Stomach (tissue), 4 donors: ENCODE measurements around the gene GLYATL1B.
"Not testable (repeated sequence)": the region's sequence is repeated elsewhere in the genome, so short reads cannot be mapped to it uniquely, and the experiment has no call there.

Experiments used
- EP300 ChIP-seq: sonication (generic); formaldehyde crosslinking; IDR thresholded peaks from one replicate; pipeline ENCODE4 v1.6.1; 2017; ENCODE audit warnings: antibody characterized with exemption
- POLR2A ChIP-seq, 4 donors: fragments of 450-650 bp; IDR thresholded peaks; one replicate each; pipeline ENCODE4 v1.6.1; 2016; ENCODE audit warnings: antibody characterized with exemption in 4 of 4, control low read depth in 2 of 4, mild to moderate bottlenecking in 1 of 4, moderate library complexity in 1 of 4
- POLR2AphosphoS5 ChIP-seq, 3 donors: sonication (generic); formaldehyde crosslinking; IDR thresholded peaks; one replicate each; pipeline ENCODE4 v1.6.1; 2016; ENCODE audit warnings: antibody characterized with exemption in 3 of 3
- TF ChIP-seq, protein P1 (sequence below), 7 experiments: fragments of 450-650 bp in 4 of 7; fragments of 200-600 bp in 3 of 7; sonication (generic) in 3 of 7; IDR thresholded peaks; one replicate each; pipeline ENCODE4 v1.5.1; 2016 to 2019; ENCODE audit warnings: antibody characterized with exemption in 7 of 7, control low read depth in 2 of 7, mild to moderate bottlenecking in 1 of 7

DNA sequence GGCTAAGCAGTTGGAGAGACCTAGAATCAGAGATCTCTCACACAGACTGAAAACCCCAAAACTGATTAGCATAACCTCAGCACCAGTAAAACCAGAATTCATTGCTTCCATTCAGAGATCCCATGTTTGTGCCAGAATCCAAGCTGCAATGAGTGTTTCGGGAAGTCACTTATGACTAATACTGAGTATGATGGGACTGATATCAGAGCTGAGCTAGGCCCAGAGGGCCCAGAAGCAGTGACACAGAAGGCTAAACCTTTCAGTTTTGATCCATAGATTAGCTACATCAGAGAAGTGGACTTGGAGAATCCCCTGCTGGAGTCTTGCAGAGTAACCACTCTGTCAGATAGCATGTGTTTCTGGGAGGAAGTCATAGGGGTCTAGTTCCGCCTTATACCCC lies 49.6 kb upstream of the GLYATL1B start:
- TF ChIP-seq, protein P1, sequence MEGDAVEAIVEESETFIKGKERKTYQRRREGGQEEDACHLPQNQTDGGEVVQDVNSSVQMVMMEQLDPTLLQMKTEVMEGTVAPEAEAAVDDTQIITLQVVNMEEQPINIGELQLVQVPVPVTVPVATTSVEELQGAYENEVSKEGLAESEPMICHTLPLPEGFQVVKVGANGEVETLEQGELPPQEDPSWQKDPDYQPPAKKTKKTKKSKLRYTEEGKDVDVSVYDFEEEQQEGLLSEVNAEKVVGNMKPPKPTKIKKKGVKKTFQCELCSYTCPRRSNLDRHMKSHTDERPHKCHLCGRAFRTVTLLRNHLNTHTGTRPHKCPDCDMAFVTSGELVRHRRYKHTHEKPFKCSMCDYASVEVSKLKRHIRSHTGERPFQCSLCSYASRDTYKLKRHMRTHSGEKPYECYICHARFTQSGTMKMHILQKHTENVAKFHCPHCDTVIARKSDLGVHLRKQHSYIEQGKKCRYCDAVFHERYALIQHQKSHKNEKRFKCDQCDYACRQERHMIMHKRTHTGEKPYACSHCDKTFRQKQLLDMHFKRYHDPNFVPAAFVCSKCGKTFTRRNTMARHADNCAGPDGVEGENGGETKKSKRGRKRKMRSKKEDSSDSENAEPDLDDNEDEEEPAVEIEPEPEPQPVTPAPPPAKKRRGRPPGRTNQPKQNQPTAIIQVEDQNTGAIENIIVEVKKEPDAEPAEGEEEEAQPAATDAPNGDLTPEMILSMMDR (IDR thresholded peaks at IDR 0.05): not testable (repeated sequence)
- not testable (repeated sequence) for TF ChIP-seq POLR2AphosphoS5 (IDR thresholded peaks at IDR 0.05); POLR2A (IDR thresholded peaks at IDR 0.05); EP300
